SK-N-MC (cell line): Measurements from ENCODE around the gene SP3.

Source experiments
- DNase-seq: peaks from one replicate; pipeline ENCODE4 v3.0.0-alpha.2; 2011; ENCODE audit warnings: low read depth, low spot score
- H3K27ac ChIP-seq: fragments of 200-600 bp; sonication (generic); 2 replicates; pipeline ENCODE4 v1.5.1; 2016; ENCODE audit warnings: mixed run types
- H3K36me3 ChIP-seq: fragments of 200-600 bp; sonication (generic); 2 replicates; pipeline ENCODE4 v1.6.1; 2017; ENCODE audit warnings: antibody characterized with exemption, low read length, mixed read lengths; ENCODE audit not compliant: insufficient read depth
- H3K4me3 ChIP-seq: fragments of 200-600 bp; sonication (generic); 2 replicates; pipeline ENCODE4 v1.5.1; 2016
- H3K9ac ChIP-seq: fragments of 200-600 bp; sonication (generic); 2 replicates; pipeline ENCODE4 v1.8.0; 2017; ENCODE audit warnings: mixed run types, mixed read lengths; ENCODE audit not compliant: insufficient read length
- H3K9me3 ChIP-seq: fragments of 200-600 bp; sonication (generic); 2 replicates; pipeline ENCODE4 v1.6.1; 2017; ENCODE audit warnings: low read depth, mild to moderate bottlenecking, antibody characterized with exemption, low read length, moderate library complexity, mixed read lengths
- EZH2 ChIP-seq: fragments of 200-600 bp; sonication (generic); IDR thresholded peaks from one replicate; pipeline ENCODE4 v1.6.1; 2017; ENCODE audit warnings: antibody characterized with exemption
- FOXP2 ChIP-seq: optimal IDR thresholded peaks from 2 replicates; pipeline ENCODE3; 2011; ENCODE audit warnings: mild to moderate bottlenecking, moderate library complexity; ENCODE audit not compliant: insufficient read depth; ENCODE audit errors: extremely low read length, control extremely low read depth
- POLR2AphosphoS5 ChIP-seq: IDR thresholded peaks from 2 replicates; pipeline ENCODE4 v1.6.1; 2012; ENCODE audit warnings: mild to moderate bottlenecking, low read depth, low read length, borderline replicate concordance

SP3 gene

GRCh38 chr2:173965372-173966025 lies at the start of gene SP3:
Gene SP3, minus strand, starts transcription at chr2:173965373. Its CDS starts 202 bp downstream, at chr2:173965171.
- DNase-seq = peak; percentile 79

DNA sequence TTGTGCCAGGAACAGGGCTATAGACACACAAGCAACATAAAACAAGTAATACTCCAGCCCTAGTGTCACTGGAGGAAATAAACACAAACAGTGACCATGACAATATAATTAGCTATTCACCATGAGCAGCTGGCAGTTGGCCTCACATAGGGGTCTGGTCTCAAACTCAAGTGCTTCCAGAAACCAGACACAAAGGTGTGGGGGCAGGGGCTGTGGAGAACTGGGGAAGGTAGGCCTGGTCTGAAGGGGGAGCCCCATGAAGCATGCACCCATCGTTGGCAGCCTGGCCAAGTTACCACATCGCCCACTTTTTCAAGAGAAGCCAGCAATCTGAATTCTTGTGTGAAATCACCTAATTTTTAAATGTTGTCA lies 49.5 kb upstream of the SP3 start:
- TF ChIP-seq FOXP2 = no peak
- TF ChIP-seq EZH2 = no peak
- no peak for TF ChIP-seq POLR2AphosphoS5
- Histone ChIP-seq H3K36me3 (no peaks in the 10 kb centered on the region), H3K4me3 (no peak overlapping the region), H3K27ac (no peak overlapping the region), H3K9ac (no peak overlapping the region), H3K9me3 (no peaks in the 10 kb centered on the region)
- DNase-seq = no peak

More at GRCh38 chr2:173965372-173966025, at the start of gene SP3:
- peaks cover 16% of the 10 kb centered on the region for H3K36me3 ChIP-seq
- peak within 1 kb of the TSS; percentile 99 for H3K9ac ChIP-seq
- peak within 1 kb of the TSS; percentile 87 for H3K4me3 ChIP-seq
- peak within 1 kb of the TSS; percentile 99 for H3K27ac ChIP-seq
- TF ChIP-seq POLR2AphosphoS5 (peak; percentile 85), EZH2 (no peak), FOXP2 (no peak)
- peaks cover 6% of the 10 kb centered on the region; the same call in 1 of the 2 replicates for H3K9me3 ChIP-seq

DNA sequence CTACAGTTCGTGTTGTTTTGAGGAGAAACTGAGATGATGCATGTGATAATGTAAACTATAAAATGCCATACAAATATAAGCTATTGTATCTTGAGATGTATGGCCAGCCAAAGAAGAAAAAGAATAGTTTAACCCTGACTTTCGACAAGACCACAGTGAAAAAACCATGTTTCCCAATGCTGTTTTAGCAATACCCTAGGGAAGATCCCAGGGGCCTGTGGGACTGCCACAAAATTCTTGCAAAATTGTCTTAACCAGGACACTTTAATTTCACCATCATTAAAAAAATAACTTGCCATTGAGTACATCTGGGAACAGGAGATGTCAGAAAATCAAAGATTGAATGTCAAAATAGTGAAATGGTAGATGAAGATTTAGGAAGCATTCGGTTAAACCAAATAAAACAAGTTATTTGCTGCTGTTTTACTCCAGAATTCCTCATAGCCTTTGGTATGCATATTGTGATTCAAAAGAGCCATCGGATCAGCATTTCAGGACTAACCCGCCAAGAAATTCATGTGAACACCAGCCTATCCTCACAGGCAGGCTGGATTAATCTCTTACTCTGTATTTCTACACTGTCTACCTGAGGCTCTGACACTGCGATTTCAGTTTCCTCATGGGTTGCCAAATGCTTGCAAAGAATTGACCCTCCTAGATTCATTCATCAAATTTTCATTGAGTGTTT lies 49.0 kb upstream of the SP3 start:
- no peak overlapping the region for H3K9ac ChIP-seq
- no peak overlapping the region for H3K4me3 ChIP-seq
- no peak for TF ChIP-seq POLR2AphosphoS5
- no peak for TF ChIP-seq EZH2
- TF ChIP-seq FOXP2 = no peak
- H3K36me3 ChIP-seq = no peaks in the 10 kb centered on the region
- H3K9me3 ChIP-seq = no peaks in the 10 kb centered on the region
- no peak overlapping the region for H3K27ac ChIP-seq
- no peak for DNase-seq

DNA sequence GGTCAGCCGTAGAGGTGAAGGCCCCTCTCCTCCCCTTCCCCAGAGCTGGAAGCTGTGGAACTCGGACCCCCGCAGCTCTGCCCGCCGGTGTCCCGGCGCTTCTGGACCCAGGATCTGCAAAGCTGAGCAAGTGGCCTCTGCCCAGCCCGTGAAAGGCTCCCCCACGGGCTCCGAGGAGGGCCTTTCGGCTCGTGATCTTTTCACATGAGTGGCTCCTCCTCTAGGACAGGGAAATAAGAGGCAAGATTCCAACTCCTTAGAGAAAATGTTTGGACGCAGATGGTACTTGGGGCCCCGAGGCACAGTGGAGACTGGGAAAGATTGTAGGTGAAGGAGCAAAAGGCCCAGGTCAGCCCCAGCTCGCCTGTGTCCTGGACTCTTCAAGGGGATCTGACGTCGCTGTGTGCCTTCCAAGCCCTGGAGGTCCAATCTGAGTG lies 48.2 kb upstream of the SP3 start:
- Histone ChIP-seq H3K36me3 (no peaks in the 10 kb centered on the region), H3K27ac (no peak overlapping the region), H3K4me3 (no peak overlapping the region), H3K9ac (no peak overlapping the region), H3K9me3 (no peaks in the 10 kb centered on the region)
- no peak for DNase-seq
- TF ChIP-seq EZH2 = no peak
- no peak for TF ChIP-seq FOXP2
- no peak for TF ChIP-seq POLR2AphosphoS5

DNA sequence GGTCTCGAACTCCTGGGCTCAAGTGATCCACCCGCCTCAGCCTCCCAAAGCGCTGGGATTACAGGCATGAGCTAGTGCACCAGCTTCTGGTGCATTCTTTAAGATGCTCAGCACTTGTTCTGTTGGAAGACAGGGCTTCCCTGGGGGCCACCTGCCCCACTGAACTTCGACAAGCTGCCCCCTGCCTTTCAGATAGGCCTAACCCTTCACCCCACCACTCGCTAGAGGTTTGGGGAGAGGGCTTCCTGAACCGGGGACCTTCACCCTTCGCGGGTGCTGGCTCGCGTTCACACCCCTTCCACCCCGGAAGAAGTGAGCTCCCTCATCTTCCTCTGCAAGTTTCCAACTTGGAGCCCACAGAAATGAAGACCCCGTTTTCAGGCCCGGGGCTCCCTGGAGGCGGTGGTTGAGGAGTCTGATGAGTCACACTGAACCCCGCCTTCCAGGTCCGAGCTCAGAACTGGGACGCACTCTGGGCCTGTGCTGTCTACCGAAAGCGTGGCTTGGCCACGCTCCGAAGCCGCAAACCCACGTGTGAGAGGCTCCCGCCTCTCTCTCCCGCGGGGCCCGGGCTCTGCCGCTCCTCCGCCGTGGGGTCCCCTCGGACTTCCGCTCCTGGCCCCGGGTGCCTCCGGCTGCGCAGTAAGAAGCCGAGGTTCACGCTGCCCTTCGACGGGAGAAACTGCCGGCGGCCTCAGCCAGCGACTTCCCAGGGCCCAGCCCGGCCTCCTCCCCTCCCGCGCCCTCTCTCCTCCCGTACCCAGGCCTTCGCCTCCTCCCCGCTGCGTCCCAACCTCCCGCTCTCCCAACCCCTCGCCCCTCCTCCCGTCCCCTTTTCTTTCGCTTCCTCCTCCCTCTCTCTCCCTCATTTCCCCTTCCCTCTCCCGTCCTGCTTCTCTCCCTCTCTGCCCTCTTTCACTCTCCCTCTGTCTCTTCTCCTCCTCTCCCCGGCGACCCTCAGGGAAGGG lies 47.5 kb upstream of the SP3 start:
- Histone ChIP-seq H3K4me3 (no peak overlapping the region), H3K9ac (no peak overlapping the region), H3K9me3 (no peaks in the 10 kb centered on the region), H3K36me3 (no peaks in the 10 kb centered on the region), H3K27ac (no peak overlapping the region)
- TF ChIP-seq EZH2 (no peak), POLR2AphosphoS5 (no peak), FOXP2 (no peak)
- no peak for DNase-seq

- no peak for DNase-seq
- Histone ChIP-seq H3K9ac (no peak overlapping the region), H3K36me3 (no peaks in the 10 kb centered on the region), H3K9me3 (no peaks in the 10 kb centered on the region), H3K27ac (no peak overlapping the region), H3K4me3 (no peak overlapping the region)
- no peak for TF ChIP-seq EZH2
- TF ChIP-seq POLR2AphosphoS5 = no peak
- TF ChIP-seq FOXP2 = no peak
These were observed 46.6 kb upstream of the SP3 start for GRCh38 chr2:174011796-174012195.

DNA sequence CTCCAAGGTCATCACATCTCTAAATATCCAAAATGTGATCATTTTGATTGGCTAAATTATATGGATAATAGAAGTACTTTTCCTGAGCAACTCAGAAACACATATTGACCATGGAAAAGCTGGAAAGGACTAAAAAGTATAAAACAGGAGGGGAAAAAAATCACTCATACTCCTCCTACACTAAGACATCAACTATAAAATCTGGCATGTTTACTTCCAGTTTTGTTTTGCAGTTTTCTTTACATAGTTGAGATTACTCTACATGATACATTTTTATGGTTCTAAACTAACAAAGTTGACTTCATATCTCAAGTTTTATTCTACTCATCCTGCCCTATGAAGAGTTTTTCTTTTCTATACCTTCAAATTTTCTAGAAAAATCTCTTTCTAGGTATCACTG lies 46.0 kb upstream of the SP3 start:
- Histone ChIP-seq H3K27ac (no peak overlapping the region), H3K4me3 (no peak overlapping the region), H3K9me3 (no peaks in the 10 kb centered on the region), H3K36me3 (no peaks in the 10 kb centered on the region), H3K9ac (no peak overlapping the region)
- TF ChIP-seq POLR2AphosphoS5 (no peak), FOXP2 (no peak), EZH2 (no peak)
- DNase-seq = no peak
